ENCODE measurements around the gene CLEC3B. TPM values are rescaled to one million over a fixed set of nuclear protein-coding genes. Genes with fewer than 3 reads are reported as not detected.

CLEC3B gene
- total and polyA plus RNA-seq, 10 of the 15 experiments (the other 5 are each of a cell fraction or from before 2014, with no cell fraction given): 0.23 TPM; not detected in 9

DNA sequence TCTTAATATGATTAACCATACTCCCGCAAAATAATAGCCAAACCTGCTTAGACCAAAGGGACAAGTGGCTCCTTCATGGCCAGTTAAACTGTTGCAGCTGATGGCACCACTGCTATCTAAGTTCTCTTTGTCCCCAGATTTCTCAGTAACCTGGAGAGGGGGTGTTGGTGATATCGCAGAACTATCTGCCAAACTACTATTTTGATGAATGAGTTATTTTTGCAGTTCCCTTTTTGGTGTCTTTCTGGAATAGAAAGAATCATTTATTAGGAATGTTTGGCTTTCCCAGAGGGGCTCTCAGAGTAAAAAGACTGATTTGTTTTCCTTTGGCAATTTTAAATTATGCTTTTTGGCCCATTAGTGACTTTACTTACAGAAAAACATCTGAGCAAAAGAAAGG, 33.0 kb downstream of the CLEC3B start (continued):
- TF ChIP-seq, protein P1, sequence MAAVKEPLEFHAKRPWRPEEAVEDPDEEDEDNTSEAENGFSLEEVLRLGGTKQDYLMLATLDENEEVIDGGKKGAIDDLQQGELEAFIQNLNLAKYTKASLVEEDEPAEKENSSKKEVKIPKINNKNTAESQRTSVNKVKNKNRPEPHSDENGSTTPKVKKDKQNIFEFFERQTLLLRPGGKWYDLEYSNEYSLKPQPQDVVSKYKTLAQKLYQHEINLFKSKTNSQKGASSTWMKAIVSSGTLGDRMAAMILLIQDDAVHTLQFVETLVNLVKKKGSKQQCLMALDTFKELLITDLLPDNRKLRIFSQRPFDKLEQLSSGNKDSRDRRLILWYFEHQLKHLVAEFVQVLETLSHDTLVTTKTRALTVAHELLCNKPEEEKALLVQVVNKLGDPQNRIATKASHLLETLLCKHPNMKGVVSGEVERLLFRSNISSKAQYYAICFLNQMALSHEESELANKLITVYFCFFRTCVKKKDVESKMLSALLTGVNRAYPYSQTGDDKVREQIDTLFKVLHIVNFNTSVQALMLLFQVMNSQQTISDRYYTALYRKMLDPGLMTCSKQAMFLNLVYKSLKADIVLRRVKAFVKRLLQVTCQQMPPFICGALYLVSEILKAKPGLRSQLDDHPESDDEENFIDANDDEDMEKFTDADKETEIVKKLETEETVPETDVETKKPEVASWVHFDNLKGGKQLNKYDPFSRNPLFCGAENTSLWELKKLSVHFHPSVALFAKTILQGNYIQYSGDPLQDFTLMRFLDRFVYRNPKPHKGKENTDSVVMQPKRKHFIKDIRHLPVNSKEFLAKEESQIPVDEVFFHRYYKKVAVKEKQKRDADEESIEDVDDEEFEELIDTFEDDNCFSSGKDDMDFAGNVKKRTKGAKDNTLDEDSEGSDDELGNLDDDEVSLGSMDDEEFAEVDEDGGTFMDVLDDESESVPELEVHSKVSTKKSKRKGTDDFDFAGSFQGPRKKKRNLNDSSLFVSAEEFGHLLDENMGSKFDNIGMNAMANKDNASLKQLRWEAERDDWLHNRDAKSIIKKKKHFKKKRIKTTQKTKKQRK (IDR thresholded peaks at IDR 0.05; ENCODE audit: low read depth, low read length): no peak
- no peak for TF ChIP-seq PAX5 (IDR thresholded peaks at IDR 0.05; ENCODE audit: borderline replicate concordance, low read depth, low read length)
- TF ChIP-seq, protein P2, sequence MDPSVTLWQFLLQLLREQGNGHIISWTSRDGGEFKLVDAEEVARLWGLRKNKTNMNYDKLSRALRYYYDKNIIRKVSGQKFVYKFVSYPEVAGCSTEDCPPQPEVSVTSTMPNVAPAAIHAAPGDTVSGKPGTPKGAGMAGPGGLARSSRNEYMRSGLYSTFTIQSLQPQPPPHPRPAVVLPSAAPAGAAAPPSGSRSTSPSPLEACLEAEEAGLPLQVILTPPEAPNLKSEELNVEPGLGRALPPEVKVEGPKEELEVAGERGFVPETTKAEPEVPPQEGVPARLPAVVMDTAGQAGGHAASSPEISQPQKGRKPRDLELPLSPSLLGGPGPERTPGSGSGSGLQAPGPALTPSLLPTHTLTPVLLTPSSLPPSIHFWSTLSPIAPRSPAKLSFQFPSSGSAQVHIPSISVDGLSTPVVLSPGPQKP (IDR thresholded peaks at IDR 0.05; ENCODE audit: low read depth, low read length): no peak
- TF ChIP-seq RUNX3 (IDR thresholded peaks at IDR 0.05; ENCODE audit: low read length): no peak
- TF ChIP-seq JUNB (IDR thresholded peaks at IDR 0.05): no peak
- TF ChIP-seq RELA (IDR thresholded peaks at IDR 0.05; ENCODE audit: borderline replicate concordance, partially characterized antibody): no peak
- TF ChIP-seq, protein P3, sequence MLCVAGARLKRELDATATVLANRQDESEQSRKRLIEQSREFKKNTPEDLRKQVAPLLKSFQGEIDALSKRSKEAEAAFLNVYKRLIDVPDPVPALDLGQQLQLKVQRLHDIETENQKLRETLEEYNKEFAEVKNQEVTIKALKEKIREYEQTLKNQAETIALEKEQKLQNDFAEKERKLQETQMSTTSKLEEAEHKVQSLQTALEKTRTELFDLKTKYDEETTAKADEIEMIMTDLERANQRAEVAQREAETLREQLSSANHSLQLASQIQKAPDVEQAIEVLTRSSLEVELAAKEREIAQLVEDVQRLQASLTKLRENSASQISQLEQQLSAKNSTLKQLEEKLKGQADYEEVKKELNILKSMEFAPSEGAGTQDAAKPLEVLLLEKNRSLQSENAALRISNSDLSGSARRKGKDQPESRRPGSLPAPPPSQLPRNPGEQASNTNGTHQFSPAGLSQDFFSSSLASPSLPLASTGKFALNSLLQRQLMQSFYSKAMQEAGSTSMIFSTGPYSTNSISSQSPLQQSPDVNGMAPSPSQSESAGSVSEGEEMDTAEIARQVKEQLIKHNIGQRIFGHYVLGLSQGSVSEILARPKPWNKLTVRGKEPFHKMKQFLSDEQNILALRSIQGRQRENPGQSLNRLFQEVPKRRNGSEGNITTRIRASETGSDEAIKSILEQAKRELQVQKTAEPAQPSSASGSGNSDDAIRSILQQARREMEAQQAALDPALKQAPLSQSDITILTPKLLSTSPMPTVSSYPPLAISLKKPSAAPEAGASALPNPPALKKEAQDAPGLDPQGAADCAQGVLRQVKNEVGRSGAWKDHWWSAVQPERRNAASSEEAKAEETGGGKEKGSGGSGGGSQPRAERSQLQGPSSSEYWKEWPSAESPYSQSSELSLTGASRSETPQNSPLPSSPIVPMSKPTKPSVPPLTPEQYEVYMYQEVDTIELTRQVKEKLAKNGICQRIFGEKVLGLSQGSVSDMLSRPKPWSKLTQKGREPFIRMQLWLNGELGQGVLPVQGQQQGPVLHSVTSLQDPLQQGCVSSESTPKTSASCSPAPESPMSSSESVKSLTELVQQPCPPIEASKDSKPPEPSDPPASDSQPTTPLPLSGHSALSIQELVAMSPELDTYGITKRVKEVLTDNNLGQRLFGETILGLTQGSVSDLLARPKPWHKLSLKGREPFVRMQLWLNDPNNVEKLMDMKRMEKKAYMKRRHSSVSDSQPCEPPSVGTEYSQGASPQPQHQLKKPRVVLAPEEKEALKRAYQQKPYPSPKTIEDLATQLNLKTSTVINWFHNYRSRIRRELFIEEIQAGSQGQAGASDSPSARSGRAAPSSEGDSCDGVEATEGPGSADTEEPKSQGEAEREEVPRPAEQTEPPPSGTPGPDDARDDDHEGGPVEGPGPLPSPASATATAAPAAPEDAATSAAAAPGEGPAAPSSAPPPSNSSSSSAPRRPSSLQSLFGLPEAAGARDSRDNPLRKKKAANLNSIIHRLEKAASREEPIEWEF (IDR thresholded peaks at IDR 0.05; ENCODE audit: insufficient replicate concordance, low read depth, low read length): no peak
- TF ChIP-seq YBX1 (IDR thresholded peaks at IDR 0.05): no peak
- TF ChIP-seq BRCA1 (IDR thresholded peaks at IDR 0.05; ENCODE audit: low read depth, low read length): no peak
- TF ChIP-seq RBBP5 (conservative IDR thresholded peaks at IDR 0.05): no peak
- no peak for TF ChIP-seq ZNF217 (IDR thresholded peaks at IDR 0.05)
- TF ChIP-seq, protein P4, sequence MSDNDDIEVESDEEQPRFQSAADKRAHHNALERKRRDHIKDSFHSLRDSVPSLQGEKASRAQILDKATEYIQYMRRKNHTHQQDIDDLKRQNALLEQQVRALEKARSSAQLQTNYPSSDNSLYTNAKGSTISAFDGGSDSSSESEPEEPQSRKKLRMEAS (IDR thresholded peaks at IDR 0.05; ENCODE audit: low read depth, low read length): no peak
